Measurements from ENCODE around the gene DHX30. TPM values are rescaled to one million over a fixed set of nuclear protein-coding genes. Genes with fewer than 3 reads are reported as not detected.
A peak's percentile ranks its signal among the peaks of the same experiment; 100 is the strongest.

The DHX30 gene
- total and polyA plus RNA-seq, 9 of the 15 experiments (the other 6 are each of a cell fraction or from before 2014, with no cell fraction given) = 12.3 to 158 (median 79.0) TPM

DNA sequence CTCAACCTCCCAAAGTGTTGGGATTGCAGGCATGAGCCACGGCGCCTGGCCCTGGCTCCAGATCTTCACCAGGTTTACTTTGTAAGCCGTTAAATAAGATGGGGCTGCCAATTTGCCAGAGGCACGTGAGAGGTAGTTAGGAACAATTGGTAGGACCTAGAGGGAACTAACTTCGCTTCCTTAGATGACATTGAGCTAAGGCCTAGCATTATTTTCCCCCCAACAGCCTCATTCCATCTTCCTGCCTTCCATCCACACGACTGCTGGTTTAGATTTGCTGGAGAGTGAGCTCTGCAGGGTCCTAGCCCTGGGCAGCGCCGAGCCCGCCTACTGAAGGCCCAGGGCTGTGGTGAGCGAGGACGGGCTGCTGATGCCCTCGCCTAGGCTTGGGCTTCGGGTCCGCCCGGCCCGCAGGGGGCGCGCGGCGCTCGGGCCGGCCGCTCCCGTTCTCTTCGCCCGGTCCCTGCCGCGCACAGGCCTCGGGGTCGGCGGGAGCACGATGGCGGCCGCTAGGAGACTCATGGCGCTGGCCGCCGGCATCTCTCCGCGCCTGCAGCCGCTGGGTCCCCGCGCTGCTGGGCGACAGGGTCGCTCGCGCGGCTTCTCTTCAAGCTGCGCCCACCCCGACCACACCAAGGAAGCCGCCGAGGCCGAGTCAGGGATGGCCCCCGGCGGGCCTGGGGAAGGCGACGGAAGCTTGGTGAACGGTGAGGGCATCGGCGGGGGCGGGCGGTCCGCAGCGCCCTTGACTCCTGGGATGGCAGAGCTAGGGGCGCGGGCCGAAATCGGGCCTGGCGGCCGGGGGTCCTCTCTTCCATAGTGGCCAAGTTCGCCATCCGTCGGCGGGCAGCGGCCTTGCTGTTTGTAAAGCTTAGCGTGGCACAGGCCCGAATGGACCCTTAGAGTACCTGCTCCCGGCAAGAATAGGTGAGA, 21.9 kb downstream of the DHX30 start (continued):
- TF ChIP-seq, protein P1, sequence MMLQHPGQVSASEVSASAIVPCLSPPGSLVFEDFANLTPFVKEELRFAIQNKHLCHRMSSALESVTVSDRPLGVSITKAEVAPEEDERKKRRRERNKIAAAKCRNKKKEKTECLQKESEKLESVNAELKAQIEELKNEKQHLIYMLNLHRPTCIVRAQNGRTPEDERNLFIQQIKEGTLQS (IDR thresholded peaks at IDR 0.05) = no peak
- TF ChIP-seq, protein P1 (CRISPR knock-in tag; conservative IDR thresholded peaks at IDR 0.05) = peak; percentile 89
- TF ChIP-seq ZBTB7A (IDR thresholded peaks at IDR 0.05; ENCODE audit: borderline replicate concordance, control insufficient read depth, low read depth, low read length) (peak; percentile 87), ZC3H4 (CRISPR knock-in tag; IDR thresholded peaks at IDR 0.05; ENCODE audit: borderline replicate concordance) (no peak), IFI16 (CRISPR knock-in tag; IDR thresholded peaks at IDR 0.05) (no peak), BRD9 (IDR thresholded peaks at IDR 0.05; ENCODE audit: low read depth, partially characterized antibody) (no peak), ZZZ3 (IDR thresholded peaks at IDR 0.05) (no peak), ZNF780A (CRISPR knock-in tag; IDR thresholded peaks at IDR 0.05) (no peak), KLF10 (CRISPR knock-in tag; IDR thresholded peaks at IDR 0.05) (no peak), ZNF583 (CRISPR knock-in tag; IDR thresholded peaks at IDR 0.05) (no peak), ZC3H11A (IDR thresholded peaks at IDR 0.05; ENCODE audit: low read depth, low read length) (no peak), MAFF (IDR thresholded peaks at IDR 0.05; ENCODE audit: low read length) (no peak), FOXK2 (conservative IDR thresholded peaks at IDR 0.05 in 1 of 2, IDR thresholded peaks at IDR 0.05 in 1 of 2; ENCODE audit: low read depth in 2 of 2) (no peak), EHMT2 (IDR thresholded peaks at IDR 0.05) (no peak), ETS2 (tag; IDR thresholded peaks at IDR 0.05; ENCODE audit: borderline replicate concordance, poor library complexity, severe bottlenecking) (no peak), LCOR (CRISPR knock-in tag; IDR thresholded peaks at IDR 0.05) (peak; percentile 73; the same call in 1 of the 2 replicates)
- TF ChIP-seq, protein P2, sequence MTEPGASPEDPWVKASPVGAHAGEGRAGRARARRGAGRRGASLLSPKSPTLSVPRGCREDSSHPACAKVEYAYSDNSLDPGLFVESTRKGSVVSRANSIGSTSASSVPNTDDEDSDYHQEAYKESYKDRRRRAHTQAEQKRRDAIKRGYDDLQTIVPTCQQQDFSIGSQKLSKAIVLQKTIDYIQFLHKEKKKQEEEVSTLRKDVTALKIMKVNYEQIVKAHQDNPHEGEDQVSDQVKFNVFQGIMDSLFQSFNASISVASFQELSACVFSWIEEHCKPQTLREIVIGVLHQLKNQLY (CRISPR knock-in tag; conservative IDR thresholded peaks at IDR 0.05) = no peak; a peak in 1 of 4 replicates
- TF ChIP-seq, protein P3, sequence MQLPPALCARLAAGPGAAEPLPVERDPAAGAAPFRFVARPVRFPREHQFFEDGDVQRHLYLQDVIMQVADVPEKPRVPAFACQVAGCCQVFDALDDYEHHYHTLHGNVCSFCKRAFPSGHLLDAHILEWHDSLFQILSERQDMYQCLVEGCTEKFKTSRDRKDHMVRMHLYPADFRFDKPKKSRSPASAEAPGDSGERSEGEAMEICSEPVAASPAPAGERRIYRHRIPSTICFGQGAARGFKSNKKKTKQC (CRISPR knock-in tag; IDR thresholded peaks at IDR 0.05) = peak; percentile 95
- TF ChIP-seq, protein P4, sequence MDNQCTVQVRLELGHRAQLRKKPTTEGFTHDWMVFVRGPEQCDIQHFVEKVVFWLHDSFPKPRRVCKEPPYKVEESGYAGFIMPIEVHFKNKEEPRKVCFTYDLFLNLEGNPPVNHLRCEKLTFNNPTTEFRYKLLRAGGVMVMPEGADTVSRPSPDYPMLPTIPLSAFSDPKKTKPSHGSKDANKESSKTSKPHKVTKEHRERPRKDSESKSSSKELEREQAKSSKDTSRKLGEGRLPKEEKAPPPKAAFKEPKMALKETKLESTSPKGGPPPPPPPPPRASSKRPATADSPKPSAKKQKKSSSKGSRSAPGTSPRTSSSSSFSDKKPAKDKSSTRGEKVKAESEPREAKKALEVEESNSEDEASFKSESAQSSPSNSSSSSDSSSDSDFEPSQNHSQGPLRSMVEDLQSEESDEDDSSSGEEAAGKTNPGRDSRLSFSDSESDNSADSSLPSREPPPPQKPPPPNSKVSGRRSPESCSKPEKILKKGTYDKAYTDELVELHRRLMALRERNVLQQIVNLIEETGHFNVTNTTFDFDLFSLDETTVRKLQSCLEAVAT (IDR thresholded peaks at IDR 0.05) = peak in 1 of 2 experiments; percentile 29; a peak in 1 of 4 replicates
- TF ChIP-seq, protein P5, sequence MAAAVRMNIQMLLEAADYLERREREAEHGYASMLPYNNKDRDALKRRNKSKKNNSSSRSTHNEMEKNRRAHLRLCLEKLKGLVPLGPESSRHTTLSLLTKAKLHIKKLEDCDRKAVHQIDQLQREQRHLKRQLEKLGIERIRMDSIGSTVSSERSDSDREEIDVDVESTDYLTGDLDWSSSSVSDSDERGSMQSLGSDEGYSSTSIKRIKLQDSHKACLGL (CRISPR knock-in tag; IDR thresholded peaks at IDR 0.05; ENCODE audit: borderline replicate concordance, poor library complexity, severe bottlenecking) = peak; percentile 67
